ENCODE data around the gene CCDC183.

- TF ChIP-seq CTCF (IDR thresholded peaks at IDR 0.05), result no peak
- TF ChIP-seq EP300 (IDR thresholded peaks at IDR 0.05), result no peak
Measured at GRCh38 chr9:136804509-136805206, 8.5 kb downstream of the CCDC183 start.

All from gastroesophageal sphincter (tissue), 3 donors.